Neural cell (in vitro differentiated cells): Measurements from ENCODE around the gene IL1RAPL2. TPM values are rescaled to one million over a fixed set of nuclear protein-coding genes. Genes with fewer than 3 reads are reported as not detected.
"Not testable (repeated sequence)": the region's sequence is repeated elsewhere in the genome, so short reads cannot be mapped to it uniquely, and the experiment has no call there.

Experiments
- H2AFZ ChIP-seq: fragments of 200-600, 300-800 bp; sonication (generic), shearing (Covaris generic); 2 replicates; pipeline ENCODE4 v1.6.0; 2014; ENCODE audit warnings: low read depth, mild to moderate bottlenecking, antibody characterized with exemption, low read length, moderate library complexity
- H3F3A ChIP-seq: fragments of 200-600 bp; shearing (Covaris generic); 2 replicates; pipeline ENCODE4 v1.6.1; 2016; ENCODE audit warnings: mild to moderate bottlenecking, moderate library complexity, mixed read lengths, antibody characterized with exemption, low read length; ENCODE audit not compliant: insufficient read depth, poor library complexity, severe bottlenecking
- H3K27ac ChIP-seq: fragments of 200-600, 300-800 bp; sonication (generic), shearing (Covaris generic); 2 replicates; pipeline ENCODE4 v1.5.1; 2014; ENCODE audit warnings: mild to moderate bottlenecking, low read length, moderate library complexity
- H3K27me3 ChIP-seq: fragments of 300-800, 200-600 bp; sonication (generic), shearing (Covaris generic); 2 replicates; pipeline ENCODE4 v1.6.0; 2014; ENCODE audit warnings: mild to moderate bottlenecking, low read depth, low read length, moderate library complexity; ENCODE audit not compliant: insufficient read depth
- H3K36me3 ChIP-seq: fragments of 300-800, 200-600 bp; sonication (generic), shearing (Covaris generic); 2 replicates; pipeline ENCODE4 v1.5.1; 2014; ENCODE audit warnings: mild to moderate bottlenecking, antibody characterized with exemption, low read length, moderate library complexity; ENCODE audit not compliant: insufficient read depth
- H3K4me2 ChIP-seq: fragments of 300-800, 200-600 bp; sonication (generic), shearing (Covaris generic); 2 replicates; pipeline ENCODE4 v1.6.0; 2014; ENCODE audit warnings: mild to moderate bottlenecking, low read length
- H3K4me3 ChIP-seq: fragments of 300-800, 200-600 bp; sonication (generic), shearing (Covaris generic); 2 replicates; pipeline ENCODE4 v1.5.1; 2014; ENCODE audit warnings: mild to moderate bottlenecking, low read length, moderate library complexity
- H3K79me2 ChIP-seq: fragments of 200-600 bp; shearing (Covaris generic); replicated peaks from 2 replicates; pipeline ENCODE4 v1.6.0; 2014; ENCODE audit warnings: mild to moderate bottlenecking, low read length, moderate library complexity; ENCODE audit not compliant: insufficient read depth
- H3K9ac ChIP-seq: fragments of 300-800, 200-600 bp; sonication (generic), shearing (Covaris generic); 2 replicates; pipeline ENCODE4 v1.6.1; 2016; ENCODE audit warnings: mild to moderate bottlenecking, low read length, mixed read lengths
- H3K9me2 ChIP-seq: fragments of 200-600 bp; shearing (Covaris generic); 2 replicates; pipeline ENCODE4 v1.6.1; 2016; ENCODE audit warnings: mild to moderate bottlenecking, low read length, mixed read lengths; ENCODE audit not compliant: insufficient read depth
- H3K9me3 ChIP-seq: fragments of 200-600, 300-800 bp; sonication (generic), shearing (Covaris generic); 2 replicates; pipeline ENCODE4 v1.6.1; 2016; ENCODE audit warnings: mild to moderate bottlenecking, mixed run types, low read length, moderate library complexity, mixed read lengths
- H4K20me1 ChIP-seq: fragments of 200-600 bp; shearing (Covaris generic); 2 replicates; pipeline ENCODE4 v1.6.1; 2016; ENCODE audit warnings: mild to moderate bottlenecking, mixed run types; ENCODE audit not compliant: insufficient read depth
- EP300 ChIP-seq: fragments of 450-650 bp; conservative IDR thresholded peaks from 2 replicates; pipeline ENCODE4 v1.6.1; 2014; ENCODE audit warnings: antibody characterized with exemption, mild to moderate bottlenecking, moderate library complexity; ENCODE audit not compliant: poor library complexity, severe bottlenecking
- EZH2 ChIP-seq: fragments of 200-600, 300-800 bp; shearing (Covaris generic), sonication (generic); IDR thresholded peaks from 2 replicates; pipeline ENCODE4 v1.6.1; 2014; ENCODE audit warnings: antibody characterized with exemption, low read length, borderline replicate concordance, mild to moderate bottlenecking; ENCODE audit not compliant: insufficient read depth, poor library complexity, severe bottlenecking
- MXI1 ChIP-seq: fragments of 450-650 bp; conservative IDR thresholded peaks from 2 replicates; pipeline ENCODE4 v1.6.1; 2014; ENCODE audit warnings: antibody characterized with exemption, mild to moderate bottlenecking; ENCODE audit not compliant: poor library complexity, severe bottlenecking
- POLR2AphosphoS5 ChIP-seq: IDR thresholded peaks from 2 replicates; pipeline ENCODE4 v1.6.1; 2012
- RAD21 ChIP-seq: fragments of 450-650 bp; conservative IDR thresholded peaks from 2 replicates; pipeline ENCODE4 v1.6.1; 2014; ENCODE audit warnings: antibody characterized with exemption, mild to moderate bottlenecking, moderate library complexity
- SMC3 ChIP-seq: fragments of 450-650 bp; conservative IDR thresholded peaks from 2 replicates; pipeline ENCODE4 v1.6.1; 2014; ENCODE audit warnings: antibody characterized with exemption, mild to moderate bottlenecking, moderate library complexity; ENCODE audit not compliant: poor library complexity
- TAF1 ChIP-seq: IDR thresholded peaks from 2 replicates; pipeline ENCODE4 v1.6.1; 2012; ENCODE audit warnings: low read depth
- polyA plus RNA-seq: library from polyadenylated mRNA; depleted of rRNA; stranded (reverse); fragments of >200 nt; gene quantifications from 2 replicates; pipeline ENCODE4 v1.2.3, GENCODE V29; 2014
- TF ChIP-seq, protein P1 (sequence below): IDR thresholded peaks from 2 replicates; pipeline ENCODE4 v1.6.1; 2012; ENCODE audit warnings: borderline replicate concordance
- TF ChIP-seq, protein P2 (sequence below): fragments of 450-650 bp; IDR thresholded peaks from 2 replicates; pipeline ENCODE4 v1.5.1; 2014; ENCODE audit warnings: antibody characterized with exemption, mild to moderate bottlenecking, moderate library complexity; ENCODE audit not compliant: poor library complexity, severe bottlenecking

Gene IL1RAPL2
- polyA plus RNA-seq, 1 donor from 2014 or later: not detected

DNA sequence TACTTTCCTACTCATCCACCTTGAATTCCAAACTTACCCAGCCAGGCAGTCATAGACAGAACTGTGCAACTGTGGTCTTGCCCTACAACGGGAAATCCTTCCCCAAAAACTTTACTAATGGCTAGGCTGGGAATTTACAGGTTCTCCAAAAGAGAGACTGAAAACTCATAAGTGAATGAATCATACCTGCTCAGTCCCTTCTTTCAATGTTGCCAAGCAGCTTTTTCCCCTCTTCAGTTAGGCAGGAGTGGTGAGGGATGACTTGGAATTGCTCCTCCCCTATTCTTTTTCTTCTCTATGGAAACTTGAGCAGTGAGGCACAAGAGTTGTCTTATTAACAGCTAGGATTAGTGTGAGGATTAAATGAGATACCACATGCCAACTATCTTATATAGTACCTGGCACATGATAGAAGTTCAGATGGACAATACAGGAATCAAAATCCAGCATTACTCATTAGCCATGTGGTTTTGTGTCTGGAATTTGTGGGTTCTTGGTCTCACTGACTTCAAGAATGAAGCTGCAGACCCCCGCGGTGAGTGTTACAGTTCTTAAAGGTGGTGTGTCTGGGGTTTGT, 548.6 kb downstream of the IL1RAPL2 start:
- TF ChIP-seq MXI1 (no peak), EZH2 (no peak), TAF1 (no peak), RAD21 (no peak), POLR2AphosphoS5 (no peak), SMC3 (no peak), EP300 (no peak)
- TF ChIP-seq, protein P1, sequence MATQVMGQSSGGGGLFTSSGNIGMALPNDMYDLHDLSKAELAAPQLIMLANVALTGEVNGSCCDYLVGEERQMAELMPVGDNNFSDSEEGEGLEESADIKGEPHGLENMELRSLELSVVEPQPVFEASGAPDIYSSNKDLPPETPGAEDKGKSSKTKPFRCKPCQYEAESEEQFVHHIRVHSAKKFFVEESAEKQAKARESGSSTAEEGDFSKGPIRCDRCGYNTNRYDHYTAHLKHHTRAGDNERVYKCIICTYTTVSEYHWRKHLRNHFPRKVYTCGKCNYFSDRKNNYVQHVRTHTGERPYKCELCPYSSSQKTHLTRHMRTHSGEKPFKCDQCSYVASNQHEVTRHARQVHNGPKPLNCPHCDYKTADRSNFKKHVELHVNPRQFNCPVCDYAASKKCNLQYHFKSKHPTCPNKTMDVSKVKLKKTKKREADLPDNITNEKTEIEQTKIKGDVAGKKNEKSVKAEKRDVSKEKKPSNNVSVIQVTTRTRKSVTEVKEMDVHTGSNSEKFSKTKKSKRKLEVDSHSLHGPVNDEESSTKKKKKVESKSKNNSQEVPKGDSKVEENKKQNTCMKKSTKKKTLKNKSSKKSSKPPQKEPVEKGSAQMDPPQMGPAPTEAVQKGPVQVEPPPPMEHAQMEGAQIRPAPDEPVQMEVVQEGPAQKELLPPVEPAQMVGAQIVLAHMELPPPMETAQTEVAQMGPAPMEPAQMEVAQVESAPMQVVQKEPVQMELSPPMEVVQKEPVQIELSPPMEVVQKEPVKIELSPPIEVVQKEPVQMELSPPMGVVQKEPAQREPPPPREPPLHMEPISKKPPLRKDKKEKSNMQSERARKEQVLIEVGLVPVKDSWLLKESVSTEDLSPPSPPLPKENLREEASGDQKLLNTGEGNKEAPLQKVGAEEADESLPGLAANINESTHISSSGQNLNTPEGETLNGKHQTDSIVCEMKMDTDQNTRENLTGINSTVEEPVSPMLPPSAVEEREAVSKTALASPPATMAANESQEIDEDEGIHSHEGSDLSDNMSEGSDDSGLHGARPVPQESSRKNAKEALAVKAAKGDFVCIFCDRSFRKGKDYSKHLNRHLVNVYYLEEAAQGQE: no peak
- TF ChIP-seq, protein P2, sequence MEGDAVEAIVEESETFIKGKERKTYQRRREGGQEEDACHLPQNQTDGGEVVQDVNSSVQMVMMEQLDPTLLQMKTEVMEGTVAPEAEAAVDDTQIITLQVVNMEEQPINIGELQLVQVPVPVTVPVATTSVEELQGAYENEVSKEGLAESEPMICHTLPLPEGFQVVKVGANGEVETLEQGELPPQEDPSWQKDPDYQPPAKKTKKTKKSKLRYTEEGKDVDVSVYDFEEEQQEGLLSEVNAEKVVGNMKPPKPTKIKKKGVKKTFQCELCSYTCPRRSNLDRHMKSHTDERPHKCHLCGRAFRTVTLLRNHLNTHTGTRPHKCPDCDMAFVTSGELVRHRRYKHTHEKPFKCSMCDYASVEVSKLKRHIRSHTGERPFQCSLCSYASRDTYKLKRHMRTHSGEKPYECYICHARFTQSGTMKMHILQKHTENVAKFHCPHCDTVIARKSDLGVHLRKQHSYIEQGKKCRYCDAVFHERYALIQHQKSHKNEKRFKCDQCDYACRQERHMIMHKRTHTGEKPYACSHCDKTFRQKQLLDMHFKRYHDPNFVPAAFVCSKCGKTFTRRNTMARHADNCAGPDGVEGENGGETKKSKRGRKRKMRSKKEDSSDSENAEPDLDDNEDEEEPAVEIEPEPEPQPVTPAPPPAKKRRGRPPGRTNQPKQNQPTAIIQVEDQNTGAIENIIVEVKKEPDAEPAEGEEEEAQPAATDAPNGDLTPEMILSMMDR: no peak
- Histone ChIP-seq H2AFZ (no peak overlapping the region), H3K9me2 (no peaks in the 10 kb centered on the region), H3K36me3 (no peaks in the 10 kb centered on the region), H3K27me3 (no peaks in the 10 kb centered on the region), H3K9me3 (no peaks in the 10 kb centered on the region), H3F3A (no peaks in the 10 kb centered on the region), H3K27ac (no peak overlapping the region), H3K4me3 (no peak overlapping the region), H3K79me2 (no peaks in the 10 kb centered on the region), H3K4me2 (no peak overlapping the region), H4K20me1 (no peaks in the 10 kb centered on the region), H3K9ac (no peak overlapping the region)

DNA sequence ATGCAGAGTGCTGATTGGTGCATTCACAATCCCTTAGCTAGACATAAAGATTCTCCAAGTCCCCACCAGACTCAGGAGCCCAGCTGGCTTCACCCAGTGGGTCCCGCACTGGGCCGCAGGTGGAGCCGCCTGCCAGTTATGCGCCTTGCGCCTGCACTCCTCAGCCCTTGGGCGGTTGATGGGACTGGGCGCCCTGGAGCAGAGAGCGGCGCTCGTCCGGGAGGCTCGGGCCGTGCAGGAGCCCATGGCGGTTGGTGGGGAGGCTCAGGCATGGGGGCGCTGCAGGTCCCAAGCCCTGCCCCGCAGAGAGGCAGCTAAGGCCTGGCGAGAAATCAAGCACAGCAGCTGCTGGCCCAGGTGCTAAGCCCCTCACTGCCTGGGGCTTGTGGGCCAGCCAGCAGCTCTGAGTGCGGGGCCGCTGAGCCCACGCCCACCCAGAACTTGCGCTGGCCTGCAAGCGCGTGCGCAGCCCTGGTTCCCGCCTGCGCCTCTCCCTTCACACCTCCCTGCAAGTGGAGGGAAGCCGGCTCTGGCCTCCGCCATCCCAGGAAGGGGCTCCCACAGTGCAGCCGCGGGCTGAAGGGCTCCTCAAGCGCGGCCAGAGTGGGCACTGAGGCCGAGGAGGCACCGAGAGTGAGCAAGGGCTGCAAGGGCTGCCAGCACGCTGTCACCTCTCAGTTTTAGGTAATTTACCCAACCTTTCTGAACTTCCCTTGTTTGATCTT, 549.8 kb downstream of the IL1RAPL2 start:
- H3K9me2 ChIP-seq, H3K27ac ChIP-seq, H3K9ac ChIP-seq, H3K4me3 ChIP-seq, H2AFZ ChIP-seq, H3K27me3 ChIP-seq, H3K79me2 ChIP-seq, H3F3A ChIP-seq, H3K36me3 ChIP-seq, H4K20me1 ChIP-seq, H3K9me3 ChIP-seq, H3K4me2 ChIP-seq: not testable (repeated sequence)
